DMS 273 treated with DMSO at 0.1 percent for 48 hours (cell line): ENCODE measurements around the gene ESR2.
"Not testable (repeated sequence)": the region's sequence is repeated elsewhere in the genome, so short reads cannot be mapped to it uniquely, and the experiment has no call there.

ENCODE experiments used
- DNase-seq: peaks from one replicate; lab custom pipeline; 2025; lab: John Stamatoyannopoulos, UW

The ESR2 gene

DNA sequence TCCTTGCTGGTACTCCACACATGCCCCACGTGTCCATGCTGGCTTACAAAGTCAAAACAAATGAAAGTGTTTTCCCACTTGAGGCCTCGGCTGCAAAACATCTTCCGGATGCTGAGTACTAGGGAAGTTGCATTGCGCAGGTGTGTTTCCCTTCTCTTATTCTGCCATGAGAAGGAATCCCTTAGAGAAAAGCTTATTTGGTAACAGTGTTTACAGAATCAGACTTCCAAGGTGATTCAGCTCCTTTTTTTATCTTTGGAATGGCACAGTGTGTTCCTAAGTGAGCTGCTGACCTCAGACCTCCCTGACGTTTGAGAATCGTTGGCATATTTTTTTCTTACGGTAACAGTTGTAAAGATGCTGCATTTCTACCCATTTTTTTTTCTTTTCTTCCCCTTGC is 211.3 kb downstream of the ESR2 start:
- no peak for DNase-seq

DNA sequence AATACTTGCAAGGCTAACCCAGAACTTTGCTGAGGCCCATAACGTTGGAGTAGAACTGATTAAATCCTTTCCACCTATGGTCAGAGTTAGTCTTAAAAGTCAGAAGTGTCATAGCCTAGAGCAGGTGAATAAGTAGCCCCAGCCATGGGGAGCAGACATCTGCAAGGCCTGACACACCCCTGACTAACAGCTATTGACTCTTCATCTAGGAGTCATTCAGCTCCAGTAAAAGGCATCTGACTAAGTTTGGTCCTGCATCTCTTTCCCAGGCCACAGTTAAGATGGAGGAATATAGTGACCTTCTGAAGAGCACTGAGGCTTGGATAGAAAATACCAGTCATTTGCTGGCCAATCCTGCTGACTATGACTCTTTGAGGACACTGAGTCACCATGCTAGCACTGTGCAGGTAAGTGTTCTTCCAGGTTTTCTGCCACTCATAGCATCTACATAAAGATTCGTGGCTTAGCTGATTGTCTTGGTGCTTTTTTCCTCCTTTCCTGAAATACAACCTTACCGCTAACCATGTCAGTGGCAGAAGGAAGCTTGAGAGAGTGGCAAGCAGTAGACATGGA is 212.9 kb downstream of the ESR2 start:
- DNase-seq, result no peak

DNA sequence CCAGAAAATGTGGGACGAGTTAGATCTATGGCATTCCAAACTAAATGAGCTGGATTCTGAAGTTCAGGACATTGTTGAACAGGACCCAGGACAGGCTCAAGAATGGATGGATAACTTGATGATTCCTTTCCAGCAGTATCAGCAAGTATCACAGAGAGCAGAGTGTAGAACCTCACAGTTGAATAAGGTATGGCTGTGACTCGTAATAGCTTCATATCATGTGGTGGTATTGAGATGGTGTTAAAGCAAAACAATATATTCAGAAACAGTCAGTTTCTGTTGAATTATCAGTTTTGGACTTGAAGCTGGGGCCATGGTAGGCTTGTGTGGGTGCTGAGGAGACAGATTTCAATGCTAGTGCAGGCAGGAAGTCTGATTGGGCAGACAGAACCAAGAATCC is 213.7 kb downstream of the ESR2 start:
- no peak for DNase-seq

DNA sequence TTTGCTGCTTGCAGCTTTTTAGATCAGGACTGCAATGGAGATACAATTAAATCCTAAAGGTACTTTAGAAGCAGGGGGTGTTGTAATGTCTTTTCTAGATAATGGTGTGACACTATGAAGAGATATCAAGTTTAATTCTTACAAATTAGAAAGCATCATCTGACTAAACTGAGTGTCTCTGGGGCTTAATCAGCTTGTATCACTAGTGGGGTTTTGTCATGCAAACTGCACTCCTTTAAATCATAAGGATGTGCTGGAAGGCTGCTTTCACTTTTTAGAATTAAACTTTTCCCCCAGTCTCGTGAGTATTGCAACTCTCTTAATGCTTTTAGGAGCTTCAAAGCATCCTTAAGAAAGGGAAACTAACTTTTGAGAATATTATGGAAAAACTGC is 218.6 kb downstream of the ESR2 start:
- no peak for DNase-seq

DNA sequence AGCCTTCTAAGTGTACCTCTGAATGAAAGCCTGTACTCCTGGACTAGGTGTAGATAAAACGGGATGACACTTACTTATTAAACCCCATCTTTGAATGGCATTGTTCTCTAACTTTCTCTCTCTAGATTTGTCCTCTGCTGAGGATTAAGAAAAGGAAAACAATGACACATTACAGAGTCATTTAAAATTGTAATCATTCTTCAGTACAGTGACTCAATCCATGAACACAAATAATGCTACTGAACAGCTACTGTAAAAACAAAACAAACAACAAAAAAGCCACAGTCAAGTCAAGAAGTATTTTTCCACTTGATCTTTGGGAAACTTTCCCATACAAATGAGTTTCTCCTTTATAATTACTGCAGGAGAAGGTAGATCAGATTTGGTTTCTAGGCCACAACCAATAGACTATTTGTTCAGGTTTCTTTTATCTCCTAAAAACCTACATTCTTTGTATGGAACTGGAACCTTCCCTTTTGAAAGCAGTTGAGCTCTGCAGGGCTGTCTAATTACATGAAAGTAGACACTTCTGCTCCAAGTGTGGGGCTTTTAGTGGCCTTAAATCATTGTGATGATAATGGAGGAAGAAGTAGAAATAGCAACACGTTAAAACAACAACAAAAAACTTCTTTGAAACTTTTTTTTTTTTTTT is 219.1 kb downstream of the ESR2 start:
- no peak for DNase-seq

DNA sequence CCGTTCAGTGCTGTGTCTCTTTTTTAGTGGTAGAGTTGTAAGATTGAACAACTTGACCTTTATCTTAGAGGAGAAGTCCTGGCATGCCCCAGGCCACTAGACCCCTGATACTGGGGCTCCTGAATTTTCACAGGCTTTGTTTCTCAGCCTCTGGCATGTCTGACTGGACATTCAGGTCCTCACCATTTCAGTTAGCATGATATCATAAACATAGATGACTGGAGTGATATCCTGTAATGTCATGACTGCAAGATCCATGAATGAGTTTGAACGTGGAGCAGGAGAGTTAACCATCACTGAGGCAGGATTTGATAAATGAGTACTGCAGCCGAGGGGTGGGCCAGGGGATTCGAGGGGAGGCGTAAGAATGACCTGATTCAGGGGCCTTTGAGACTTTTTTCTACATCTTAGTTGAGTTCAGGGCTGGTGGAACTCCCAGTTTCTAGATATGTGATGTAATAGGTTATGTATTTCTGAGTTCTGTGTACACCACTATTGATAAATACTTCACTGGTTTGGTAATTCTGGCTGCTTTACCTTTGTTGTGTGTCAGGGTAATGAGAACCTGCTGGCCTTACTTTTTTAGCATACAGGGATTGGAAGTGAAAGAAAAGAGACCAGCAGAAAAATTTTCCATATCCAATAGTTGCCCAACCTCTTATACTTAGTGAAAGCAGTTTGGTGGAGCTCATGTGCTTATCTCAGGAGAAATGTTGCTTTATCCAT is 224.4 kb downstream of the ESR2 start:
- no peak for DNase-seq

DNA sequence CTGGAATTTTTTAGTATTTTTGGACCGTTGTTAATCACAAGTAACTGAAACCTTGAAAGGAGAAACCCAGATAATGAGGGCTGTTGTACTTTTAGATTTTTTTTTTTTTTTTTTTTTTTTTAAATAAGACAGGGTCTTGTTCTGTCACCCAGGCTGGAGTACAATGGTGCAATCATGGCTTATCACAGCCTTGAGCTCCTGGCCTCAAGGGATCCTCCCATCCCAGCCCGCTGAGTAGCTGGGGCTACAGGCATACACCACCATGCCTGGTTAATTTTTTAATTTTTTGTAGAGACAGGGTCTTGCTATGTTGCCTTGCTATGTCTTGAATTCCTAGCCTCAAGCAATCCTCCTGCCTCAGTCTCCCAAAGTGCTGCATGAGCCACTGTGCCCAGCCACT is 229.7 kb downstream of the ESR2 start:
- no peak for DNase-seq

DNA sequence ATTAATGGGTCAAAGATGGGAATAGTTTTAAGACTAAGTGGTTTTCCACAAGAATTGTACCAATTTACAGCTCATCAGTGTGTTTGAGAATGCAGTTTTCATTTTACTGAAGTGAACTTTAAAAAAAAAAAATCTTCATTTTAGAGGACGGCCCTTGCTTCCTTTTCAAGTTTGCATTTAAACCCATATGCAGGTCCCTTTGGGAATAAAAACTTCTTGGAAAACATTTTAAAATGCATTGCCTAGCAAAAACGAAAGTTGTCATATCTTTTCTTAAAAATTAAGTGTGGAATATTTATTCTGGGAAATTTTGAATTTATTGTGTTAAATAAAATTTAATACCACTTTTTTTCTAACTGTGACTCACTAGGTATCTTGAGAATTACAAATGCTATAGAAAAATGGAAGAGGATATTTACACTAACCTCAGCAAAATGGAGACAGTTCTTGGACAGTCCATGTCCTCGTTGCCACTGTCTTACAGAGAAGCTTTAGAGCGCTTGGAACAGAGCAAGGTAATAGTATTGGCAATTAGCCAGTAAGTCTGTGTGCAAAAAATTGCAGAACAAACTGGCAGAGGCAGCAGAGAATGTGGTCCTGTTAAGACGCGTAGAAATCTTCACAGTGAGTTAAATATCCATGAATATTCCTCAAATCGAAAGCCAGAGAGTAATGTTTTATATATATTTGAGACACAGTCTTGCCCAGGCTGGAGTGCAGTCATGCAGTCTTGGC is 231.6 kb downstream of the ESR2 start:
- no peak for DNase-seq

DNA sequence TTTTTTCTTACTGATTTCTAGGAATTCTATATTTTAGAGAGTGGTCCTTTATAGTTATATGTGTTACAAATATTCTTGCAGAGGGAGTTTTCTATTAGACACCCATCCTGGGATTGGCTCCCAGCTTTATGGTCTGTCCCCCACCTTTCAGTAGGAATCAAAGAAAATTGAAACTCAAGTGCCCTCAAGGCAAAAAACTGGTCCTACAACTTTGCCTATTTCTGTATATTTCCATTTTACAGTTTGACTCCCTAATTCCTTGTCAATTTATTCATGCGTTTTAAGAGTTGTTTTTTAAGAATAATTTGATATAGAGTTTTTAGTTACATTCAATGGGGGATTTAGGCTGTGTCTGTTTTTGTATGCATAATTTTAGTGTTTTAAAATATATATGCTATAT is 232.5 kb downstream of the ESR2 start:
- DNase-seq, result no peak

DNA sequence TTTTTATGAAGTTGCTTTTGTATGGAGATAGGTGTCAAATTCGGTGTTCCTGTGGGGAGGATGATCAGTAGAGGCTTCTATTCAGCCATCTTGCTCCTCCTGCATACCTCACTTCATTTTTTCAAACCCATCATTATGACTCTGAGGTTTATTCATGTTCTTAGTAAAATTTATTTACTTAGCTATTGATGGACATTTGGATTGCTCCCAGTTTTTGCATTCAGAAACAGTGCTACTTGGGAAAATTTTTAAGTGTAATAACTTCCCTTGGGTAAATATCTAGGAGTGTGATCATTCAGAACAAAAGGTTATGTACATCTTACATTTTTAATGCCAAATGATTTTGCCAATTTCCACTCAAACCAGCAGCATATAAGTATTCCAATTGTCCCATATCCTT is 233.1 kb downstream of the ESR2 start:
- DNase-seq, result no peak

DNA sequence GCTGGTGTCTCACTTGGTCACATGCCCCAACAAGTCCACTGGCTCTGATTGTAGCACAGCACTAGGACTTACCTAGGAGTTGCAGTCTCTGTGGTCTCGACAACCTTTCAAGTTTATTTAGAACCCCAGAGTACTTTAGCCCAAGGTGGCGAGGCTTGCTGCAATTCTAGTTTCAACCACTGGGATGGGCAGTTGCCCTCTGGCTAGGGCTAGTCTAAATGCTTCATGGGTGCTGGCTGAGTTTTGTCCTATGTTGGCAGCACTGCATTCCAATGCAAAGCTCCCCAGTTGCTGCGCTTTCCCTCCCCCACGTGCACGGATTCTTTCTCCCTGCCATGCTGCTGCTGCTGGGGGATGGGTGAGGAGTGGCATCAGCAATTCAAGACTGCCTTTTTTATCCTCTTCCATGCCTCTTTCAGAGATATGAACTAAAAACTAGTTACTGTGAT is 233.5 kb downstream of the ESR2 start:
- no peak for DNase-seq

DNA sequence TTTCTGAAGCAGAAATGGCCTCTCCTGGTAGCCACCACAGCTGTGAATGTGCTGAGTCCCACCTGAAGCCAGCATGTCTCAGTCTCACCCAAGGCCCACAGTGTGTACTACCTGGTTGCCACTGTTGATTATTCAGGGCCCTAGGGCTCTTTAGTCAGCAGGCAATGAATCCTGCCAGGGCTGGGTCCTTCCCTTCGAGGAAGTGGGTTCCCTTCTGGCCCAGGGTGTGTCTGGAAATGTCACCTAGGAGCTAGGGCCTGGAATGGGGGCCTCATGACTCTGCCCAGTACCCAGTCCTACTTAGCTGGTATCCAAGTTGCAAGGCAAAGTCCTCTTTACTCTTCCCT is 234.0 kb downstream of the ESR2 start:
- no peak for DNase-seq

DNA sequence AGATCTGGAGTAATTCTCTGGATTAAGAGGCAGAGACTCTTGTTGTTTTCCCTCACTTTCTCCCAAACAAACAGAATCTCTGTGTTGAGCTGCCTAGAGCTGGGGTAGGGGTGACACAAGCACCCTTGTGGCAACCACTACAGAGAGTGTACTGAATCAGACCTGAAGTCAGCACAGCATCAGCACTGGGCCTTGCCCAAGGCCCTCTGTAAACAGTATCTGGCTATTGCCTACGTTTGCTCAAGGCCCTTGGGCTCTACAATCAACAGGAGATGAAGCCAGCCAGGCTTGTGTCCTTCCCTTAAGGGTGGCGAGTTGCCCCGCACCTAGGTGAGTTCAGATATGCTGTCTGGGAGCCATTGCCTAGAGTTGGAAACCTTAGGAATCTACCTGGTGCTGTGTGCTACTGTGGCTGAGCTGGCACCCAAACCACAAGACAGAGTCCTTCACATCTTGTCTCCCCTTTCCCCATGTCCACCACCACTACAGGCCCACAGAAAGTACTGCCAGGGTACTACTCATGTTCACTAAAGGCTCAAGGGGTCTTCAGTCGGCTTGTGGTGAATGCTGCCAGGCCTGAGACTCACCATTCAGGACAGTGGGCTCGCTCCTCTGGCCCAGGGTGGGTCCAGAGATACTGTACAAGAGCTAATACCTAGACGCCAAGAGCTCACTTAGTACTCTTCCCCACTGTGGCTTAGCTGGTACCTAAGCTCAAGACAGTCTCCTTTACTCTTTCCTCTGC is 234.5 kb downstream of the ESR2 start:
- DNase-seq, result no peak

DNA sequence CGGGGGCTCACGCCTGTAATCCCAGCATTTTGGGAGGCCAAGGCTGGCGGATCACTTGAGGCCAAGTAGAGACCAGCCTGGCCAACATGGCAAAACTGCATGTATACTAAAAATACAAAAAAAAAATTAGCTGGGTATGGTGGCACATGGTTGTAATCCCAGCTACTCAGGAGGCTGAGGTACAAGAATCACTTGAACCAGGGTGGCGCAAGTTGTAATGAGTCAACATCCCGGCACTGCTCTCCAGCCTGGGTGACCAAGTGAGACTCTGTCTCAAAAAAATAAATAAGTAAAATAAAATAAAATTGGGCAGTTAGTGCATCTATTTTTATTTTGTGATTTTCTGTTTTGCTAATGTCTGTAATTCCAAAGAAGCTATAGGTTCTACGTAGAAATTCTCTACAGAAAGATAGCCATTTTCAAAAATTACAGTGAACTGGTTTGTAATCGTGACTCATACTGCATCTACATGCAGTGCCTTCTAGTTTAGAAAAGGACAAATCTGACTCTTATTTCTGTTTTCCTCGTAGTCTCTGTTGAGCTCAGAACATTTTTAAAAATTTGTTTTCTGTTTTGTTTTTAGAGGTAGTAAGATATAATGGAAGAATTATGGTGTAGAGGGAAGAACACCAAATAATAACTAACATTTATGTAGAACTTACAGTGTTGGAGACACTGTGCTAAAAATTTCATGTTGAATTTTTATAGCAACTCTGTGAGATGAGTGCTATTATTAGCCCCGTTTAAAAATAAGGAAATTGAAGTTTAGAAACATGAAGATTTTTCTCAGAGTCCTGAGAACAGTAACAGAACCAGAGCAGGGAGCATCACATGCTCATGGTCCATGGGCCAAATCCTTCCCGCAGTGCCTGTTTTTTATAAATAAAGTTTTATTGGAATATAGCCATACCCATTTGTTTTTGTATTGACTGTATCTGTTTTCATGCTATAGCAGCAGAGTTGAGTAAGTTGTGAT is 240.2 kb downstream of the ESR2 start:
- DNase-seq, result no peak

DNA sequence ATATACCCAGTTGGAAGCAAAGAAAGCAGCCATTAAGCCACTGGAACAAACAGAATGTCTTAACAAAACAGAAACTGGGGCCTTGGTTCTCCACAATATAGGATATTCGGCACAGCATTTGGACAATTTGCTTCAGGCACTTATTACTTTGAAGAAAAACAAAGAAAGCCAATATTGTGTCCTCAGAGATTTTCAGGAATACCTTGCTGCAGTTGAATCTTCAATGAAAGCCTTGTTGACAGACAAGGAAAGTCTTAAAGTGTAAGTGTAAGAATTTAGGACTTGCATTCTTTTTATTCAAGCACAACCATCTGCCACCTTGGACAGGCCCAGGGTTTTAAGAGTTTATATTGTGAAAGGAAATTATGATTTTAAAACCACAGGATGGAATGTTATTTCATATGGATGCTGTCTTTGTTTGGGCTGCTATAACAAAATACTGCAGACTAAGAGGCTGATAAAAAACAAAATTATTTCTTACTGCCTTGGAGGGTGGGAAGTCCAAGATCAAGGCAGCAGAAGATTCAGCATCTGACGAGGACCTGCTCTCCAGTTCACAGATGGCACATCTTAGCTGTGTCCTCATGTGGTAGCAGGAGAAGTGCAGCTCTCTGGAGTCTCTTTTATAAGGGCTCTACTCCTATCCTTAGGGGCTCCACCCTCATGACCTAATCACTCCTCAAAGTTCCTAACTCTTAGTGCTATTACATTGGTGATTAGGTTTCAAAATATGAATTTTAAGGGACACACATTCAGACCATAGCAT is 244.4 kb downstream of the ESR2 start:
- DNase-seq, result no peak

DNA sequence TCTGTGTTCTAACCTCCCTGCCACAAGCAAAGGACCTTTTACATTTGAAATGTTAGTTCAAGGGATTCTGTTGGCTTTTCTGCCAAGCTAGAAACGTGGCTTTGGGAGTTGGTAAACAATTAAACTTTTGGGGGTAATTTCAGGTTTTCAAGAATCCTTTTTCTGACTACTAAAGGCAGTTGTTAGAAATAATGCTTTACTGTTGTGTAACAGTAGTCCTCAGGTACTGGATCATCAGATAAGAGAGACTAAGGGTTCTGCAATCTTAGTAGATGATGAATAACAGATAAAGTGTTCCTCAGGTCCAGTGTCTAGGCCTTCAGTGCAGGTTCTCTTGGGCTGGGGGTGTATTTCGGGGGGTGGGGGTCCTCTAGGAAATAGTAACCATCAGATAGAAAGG is 249.1 kb downstream of the ESR2 start:
- no peak for DNase-seq

DNA sequence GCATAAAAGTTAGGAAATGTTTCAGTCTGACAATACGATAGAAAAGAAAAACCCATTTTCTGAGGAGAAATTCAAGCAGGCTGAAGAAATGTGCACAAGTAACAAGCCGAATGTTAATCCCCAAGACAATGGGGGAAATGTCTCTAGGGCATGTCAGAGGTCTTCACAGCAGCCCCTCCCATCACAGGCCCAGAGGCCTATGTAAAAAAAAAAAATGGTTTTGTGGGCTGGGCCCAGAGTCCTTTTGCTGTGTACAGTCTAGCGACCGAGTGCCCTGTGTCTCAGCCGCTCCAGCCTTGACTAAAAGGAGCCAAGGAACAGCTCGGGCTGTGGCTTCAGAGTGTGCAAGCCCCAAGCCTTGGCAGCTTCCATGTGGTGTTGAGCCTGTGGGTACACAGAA is 250.9 kb downstream of the ESR2 start:
- not testable (repeated sequence) for DNase-seq

DNA sequence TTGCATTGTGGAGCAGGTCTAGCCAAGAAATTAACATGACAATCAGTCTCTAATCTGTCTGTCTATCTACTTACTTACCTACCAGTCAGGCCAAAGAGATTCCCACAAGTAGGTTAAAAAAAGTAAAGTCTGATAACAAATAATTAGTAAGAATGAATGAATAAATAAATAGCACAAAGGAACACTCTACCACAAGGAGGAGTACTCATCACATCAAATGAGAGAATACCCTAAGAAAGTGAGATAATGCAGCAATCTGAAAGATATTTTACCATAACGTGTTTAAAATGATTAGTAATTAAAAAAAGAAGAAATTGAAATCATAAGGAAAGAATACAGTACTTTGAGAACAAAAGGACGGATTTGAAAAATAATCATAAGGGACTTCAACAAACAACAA is 254.1 kb downstream of the ESR2 start:
- DNase-seq, result no peak

DNA sequence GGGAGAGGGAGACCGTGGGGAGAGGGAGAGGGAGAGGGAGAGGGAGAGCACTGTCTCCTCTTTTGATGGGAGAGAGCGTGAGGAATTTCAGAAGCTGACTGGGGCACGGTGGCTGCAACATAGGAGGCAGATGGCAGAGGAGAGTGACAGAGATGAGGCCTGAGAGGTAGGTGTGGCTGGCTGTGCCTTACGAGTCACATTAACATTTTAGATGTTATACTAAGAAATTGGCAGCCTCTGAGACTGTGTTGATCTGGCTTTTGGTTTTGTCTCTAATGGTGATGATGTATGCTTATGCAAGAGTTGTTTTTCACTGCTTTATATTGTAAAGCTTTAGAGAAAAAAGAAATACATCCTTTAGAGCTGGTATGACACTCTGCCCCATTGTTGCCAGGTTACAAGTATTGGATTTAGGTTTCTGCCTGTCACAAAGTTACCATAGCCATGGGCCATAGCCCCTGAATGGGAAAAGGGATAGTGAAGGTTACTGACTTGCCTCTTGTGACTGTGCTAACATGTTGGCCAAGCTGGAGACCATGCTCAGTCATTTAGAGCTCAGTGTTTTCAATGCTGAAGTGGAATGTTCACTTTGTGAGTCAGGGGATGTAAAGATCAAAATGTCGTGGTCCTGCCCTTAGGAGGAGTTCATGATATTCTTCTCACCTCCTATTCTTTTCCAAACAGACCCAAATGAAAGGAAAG is 255.2 kb downstream of the ESR2 start:
- no peak for DNase-seq
